GM19467 (cell line): Measurements from ENCODE around the gene USF3.

Experiments used
- ATAC-seq: cut with Tn5 transposase; IDR thresholded peaks from one replicate; pipeline ENCODE4 v1.9.1; 2021; ENCODE audit warnings: mild to moderate bottlenecking, moderate library complexity; ENCODE audit not compliant: unreplicated experiment

The USF3 gene

DNA sequence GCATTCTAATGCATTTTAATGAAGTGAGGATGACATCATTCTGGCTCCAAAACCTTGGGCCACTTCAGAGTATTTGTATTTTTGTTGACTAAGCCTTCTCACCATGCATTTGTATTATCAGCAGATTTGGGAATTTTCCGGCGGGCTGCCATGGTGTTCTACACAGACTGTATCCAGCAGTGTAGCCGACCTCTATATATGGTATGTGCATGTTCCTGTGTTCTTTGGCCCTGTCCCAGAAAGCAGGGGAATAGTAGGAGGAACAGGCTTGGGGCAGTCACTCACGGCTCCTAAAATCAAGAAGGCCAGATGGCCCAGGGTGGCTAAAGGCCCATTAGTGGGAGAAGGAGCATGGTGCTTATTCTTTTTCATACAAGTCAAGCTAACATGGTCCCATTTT lies 80.5 kb downstream of the USF3 start:
- no peak for ATAC-seq

- no peak for ATAC-seq
Measured at GRCh38 chr3:113614402-113614801, 82.0 kb downstream of the USF3 start.

DNA sequence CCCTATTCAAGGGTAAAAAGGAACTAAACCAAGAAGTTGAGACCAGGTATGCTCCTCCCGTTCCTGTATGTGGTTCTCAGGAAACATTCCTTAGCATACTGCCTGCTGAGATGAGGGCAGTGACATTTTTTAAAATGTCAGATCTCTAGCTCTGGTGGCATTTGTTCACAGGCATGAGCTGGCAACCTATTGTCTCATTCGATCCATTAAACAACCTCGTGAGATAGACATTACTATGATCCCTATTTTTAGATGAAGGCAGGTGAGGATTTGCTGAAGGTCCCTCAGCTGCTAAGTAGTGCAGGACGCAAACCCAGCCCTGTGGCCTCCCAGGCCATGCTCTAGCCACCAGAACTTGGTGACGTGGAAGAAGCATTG lies 89.2 kb downstream of the USF3 start:
- peak; percentile 21 for ATAC-seq

- peak; percentile 99 for ATAC-seq
Measured at GRCh38 chr3:113606539-113607218, 89.8 kb downstream of the USF3 start.

- ATAC-seq: no peak
Measured at GRCh38 chr3:113602836-113603235, 93.6 kb downstream of the USF3 start.

GRCh38 chr3:113602256-113602655 lies 94.2 kb downstream of the USF3 start:
- ATAC-seq: no peak

GRCh38 chr3:113601240-113601639 lies 95.2 kb downstream of the USF3 start:
- no peak for ATAC-seq

- ATAC-seq: no peak
Measured at GRCh38 chr3:113600418-113601182, 95.8 kb downstream of the USF3 start.
